Stimulated activated CD4-positive, alpha-beta T cell treated with anti-CD3 and anti-CD28 coated beads, Interleukin-4, amount 100 ng/mL, for 4 hours (primary cell): ENCODE results near the gene APEH.
A peak's percentile ranks its signal among the peaks of the same experiment; 100 is the strongest.

Experiments
- DNase-seq, 2 experiments: peaks; one replicate each; pipeline ENCODE4 v3.0.0-alpha.2; 2020

The APEH gene

GRCh38 chr3:49673715-49674496 lies at the start of gene APEH:
TSS of gene APEH (plus strand) at chr3:49674351. CDS start at chr3:49674402, 51 bp downstream.
- DNase-seq = peak; percentile 97 to 98

DNA sequence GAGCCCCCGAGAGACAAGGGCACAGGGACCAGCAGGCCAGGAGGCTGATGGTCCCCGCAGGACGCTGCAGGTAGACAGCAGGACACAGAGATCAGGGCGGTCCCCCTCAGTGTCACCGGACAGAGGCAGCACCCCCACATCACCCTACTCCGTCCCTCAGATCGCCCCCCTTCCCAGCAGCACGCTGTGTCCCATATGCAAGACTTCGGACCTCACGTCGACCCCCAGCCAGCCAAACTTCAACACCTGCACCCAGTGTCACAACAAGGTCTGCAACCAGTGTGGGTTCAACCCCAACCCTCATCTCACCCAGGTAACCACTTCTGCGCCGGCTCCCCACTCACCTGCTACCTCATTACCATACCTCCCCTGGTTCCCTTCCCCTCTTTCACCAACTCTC lies 49.1 kb upstream of the APEH start:
- no peak for DNase-seq

- peak in 1 of 2 experiments; percentile 5 for DNase-seq
These were observed 48.0 kb upstream of the APEH start for GRCh38 chr3:49626101-49626581.

- no peak for DNase-seq
These were observed 47.4 kb upstream of the APEH start for GRCh38 chr3:49626796-49627195.

GRCh38 chr3:49627634-49628033 lies 46.5 kb upstream of the APEH start:
- no peak for DNase-seq

DNA sequence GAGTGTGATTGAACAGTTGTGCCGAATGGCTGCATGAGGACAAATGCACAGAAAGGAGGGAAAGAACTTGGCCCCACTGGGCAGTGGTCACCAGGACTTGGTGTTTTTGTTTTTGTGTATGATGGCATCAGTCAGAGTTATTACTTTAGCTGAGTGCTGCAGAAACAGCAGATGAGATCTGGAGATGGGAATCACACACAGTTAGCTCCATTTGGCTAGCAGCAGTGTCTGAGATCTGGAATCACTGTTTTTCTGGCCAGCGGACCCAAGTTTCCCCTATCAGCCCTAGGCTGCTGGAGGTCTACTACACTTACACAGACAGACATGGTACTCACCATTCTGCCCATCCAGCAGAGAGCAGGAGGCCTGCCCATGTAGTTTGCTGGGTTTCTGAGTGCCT lies 45.9 kb upstream of the APEH start:
- no peak for DNase-seq

GRCh38 chr3:49629451-49629850 lies 44.7 kb upstream of the APEH start:
- no peak for DNase-seq

DNA sequence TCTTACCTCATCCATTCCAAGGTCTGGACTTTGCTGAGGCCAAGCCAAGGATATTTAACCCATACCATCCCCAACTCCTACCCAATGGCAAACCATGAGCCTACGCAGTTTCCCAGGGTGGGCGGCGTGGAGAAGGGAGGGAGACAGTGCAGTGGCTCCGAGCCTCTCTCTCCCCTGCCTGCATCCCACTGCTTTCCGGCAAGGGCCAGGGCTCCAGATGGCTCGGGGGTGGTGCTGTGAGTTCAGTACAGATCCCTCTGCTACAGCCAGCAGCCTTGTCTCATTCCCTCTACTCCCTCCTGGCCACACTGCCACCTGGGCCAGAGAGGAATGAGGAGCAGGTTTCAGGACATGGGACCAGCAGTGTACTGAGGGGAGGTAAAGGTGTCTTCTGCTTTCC lies 44.3 kb upstream of the APEH start:
- DNase-seq = no peak

- DNase-seq = no peak
These were observed 43.4 kb upstream of the APEH start for GRCh38 chr3:49630784-49631183.

- DNase-seq = no peak
These were observed 39.4 kb upstream of the APEH start for GRCh38 chr3:49634736-49635135.

DNA sequence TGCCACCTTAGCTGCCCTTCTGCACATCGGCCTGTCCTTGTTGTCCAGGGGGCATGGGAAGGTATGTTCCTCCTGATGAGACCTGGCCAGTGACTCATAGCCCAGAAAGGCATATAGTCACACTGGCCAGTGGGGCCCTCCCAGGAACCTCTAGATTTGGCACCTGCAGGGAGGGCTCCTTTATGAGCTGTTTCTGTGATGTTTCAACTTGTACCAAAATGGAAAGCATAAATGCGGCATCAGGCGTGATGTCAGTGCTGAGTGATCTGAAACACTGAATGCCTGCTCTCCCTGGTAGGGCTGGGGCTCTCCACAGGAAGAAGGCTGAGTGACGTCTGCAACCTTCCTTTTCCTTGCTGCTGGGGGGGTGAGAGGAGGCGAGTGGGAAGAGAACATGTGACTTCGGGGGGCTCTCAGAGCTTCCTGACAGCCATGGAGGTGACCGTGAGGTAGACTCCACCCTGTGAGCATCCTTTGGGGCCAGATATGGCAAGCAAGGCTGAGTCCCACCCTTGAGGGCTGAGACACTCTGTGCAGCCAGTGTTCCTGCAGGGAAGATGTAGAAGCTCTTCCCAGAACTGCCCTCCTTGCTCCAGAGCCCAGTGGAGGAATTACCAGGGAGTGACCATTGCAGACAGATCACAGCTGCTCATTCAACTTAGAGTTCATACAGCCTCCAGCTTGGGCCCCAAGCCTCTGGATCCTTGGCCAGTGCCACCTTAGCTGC lies 37.1 kb upstream of the APEH start:
- DNase-seq = no peak

GRCh38 chr3:49638445-49638844 lies 35.7 kb upstream of the APEH start:
- DNase-seq = no peak

- no peak for DNase-seq
These were observed 34.6 kb upstream of the APEH start for GRCh38 chr3:49639551-49639950.

GRCh38 chr3:49641292-49641691 lies 32.9 kb upstream of the APEH start:
- DNase-seq = no peak

DNA sequence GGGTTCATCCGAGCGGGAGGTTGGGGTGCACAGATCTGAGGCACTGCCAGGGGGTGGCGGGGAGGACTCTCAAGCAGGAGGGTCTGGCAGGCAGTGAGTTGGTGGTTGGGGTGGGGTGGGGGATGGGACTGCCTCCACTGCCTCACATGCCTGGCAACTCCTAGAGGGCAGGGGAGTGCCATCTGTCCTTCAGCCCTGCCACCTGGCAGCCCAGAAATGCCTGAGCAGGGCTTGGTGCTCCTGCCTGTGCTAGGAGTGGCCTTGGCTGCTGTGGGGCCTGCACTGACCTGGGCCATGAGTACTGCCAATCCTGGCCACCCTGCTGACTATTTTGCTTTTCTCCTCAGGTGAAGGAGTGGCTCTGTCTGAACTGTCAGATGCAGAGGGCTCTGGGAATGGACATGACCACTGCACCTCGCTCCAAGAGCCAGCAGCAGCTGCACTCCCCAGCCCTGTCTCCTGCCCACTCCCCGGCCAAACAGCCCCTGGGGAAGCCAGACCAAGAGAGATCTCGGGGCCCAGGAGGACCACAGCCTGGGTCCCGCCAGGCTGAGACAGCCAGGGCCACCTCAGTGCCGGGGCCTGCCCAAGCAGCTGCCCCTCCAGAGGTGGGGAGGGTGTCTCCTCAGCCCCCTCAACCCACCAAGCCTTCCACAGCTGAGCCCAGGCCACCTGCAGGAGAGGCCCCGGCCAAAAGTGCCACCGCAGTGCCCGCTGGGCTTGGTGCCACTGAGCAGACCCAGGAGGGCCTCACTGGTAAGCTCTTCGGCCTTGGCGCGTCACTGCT lies 32.0 kb upstream of the APEH start:
- no peak for DNase-seq

DNA sequence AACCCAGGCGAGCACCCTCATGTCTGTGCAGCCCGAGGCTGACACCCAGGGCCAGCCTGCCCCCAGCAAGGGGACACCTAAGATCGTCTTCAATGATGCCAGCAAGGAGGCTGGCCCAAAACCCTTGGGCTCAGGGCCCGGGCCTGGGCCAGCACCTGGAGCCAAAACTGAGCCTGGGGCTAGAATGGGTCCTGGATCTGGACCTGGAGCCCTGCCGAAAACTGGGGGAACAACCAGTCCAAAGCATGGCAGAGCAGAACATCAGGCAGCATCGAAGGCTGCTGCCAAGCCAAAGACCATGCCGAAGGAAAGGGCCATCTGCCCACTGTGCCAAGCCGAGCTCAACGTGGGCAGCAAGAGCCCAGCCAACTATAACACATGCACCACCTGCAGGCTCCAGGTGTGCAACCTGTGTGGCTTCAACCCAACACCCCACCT lies 31.4 kb upstream of the APEH start:
- no peak for DNase-seq

DNA sequence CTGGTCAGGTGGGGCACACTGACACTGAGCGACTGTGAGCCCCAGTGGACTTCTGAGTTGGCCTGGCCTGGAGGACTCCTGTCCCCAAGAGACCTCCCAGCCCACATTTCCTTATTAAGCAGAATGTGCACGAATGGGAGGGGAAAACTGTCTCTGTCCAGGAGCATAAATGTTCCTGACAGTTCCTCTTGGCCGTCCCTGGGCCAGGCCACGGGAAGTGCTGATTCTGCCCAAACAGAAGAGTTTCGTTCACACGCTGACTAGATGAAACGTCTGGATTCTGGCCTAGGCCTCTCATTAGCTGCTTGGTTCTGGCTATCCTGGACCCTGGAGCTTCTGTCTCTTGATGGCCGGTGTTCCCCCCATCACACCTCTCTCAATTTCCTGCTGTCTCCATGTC lies 29.5 kb upstream of the APEH start:
- DNase-seq = no peak

DNA sequence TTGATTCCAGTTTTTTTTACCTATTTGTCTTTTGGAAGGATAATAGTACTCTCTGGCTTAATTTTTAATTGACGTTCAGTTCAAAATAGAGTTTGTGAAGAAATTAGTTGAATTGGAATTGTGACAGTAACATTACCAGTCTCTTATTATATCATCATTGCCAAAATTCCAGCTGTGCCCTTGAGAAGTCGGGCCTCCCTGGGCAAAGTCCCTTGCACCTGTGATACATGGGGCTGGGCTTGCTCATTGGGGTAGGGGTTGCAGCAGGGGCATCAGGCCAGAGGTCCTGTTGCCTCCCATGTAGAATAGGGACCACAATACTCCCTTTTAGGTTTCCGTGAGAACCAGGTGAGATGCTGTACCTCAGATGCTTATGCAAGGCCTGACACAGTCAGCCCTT lies 27.9 kb upstream of the APEH start:
- no peak for DNase-seq

GRCh38 chr3:49647741-49648140 lies 26.4 kb upstream of the APEH start:
- DNase-seq = no peak

- DNase-seq = no peak
These were observed 25.7 kb upstream of the APEH start for GRCh38 chr3:49648354-49649019.

DNA sequence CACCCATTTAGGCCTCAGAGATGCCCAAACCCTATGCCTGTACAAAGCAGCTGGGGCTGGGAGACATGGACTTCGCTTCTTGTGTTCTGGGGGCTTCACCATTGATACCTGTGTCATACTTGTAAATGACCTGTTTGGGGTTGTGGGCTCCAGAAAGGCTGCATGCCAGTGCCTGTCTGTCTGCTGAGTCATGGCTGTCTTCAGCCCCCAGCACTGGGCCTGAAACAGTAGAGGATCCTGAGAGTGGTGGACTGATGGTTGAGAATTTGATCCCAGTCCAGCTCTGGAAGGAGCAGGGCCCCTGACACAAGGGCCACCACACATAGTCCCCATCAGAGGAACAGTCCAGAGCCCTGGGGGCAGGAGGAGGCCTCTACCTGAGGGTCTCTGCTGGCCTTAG lies 24.6 kb upstream of the APEH start:
- DNase-seq = no peak

- no peak for DNase-seq
These were observed 24.0 kb upstream of the APEH start for GRCh38 chr3:49650177-49650576.

DNA sequence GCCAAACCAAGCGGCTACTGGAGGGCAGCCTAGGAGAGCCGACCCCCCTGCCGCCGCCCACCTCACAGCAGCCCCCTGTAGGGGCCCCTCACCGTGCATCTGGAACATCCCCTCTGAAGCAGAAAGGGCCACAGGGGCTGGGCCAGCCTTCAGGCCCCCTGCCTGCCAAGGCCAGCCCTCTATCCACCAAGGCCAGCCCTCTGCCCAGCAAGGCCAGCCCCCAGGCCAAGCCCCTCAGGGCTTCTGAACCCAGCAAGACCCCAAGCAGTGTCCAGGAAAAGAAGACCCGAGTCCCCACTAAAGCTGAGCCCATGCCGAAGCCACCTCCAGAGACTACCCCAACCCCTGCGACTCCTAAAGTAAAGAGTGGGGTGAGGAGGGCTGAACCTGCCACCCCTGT lies 23.5 kb upstream of the APEH start:
- no peak for DNase-seq
